HCT116 (cell line): ENCODE measurements around the gene FBN1. TPM values are rescaled to one million over a fixed set of nuclear protein-coding genes. Genes with fewer than 3 reads are reported as not detected.

Experiments
- ATAC-seq: fragments of 200-7000 bp; cut with Tn5 transposase; 2 replicates; pipeline ENCODE4 v1.9.1; 2020; ENCODE audit warnings: mild to moderate bottlenecking, moderate library complexity
- BruUV-seq: library from RNA; stranded (reverse); fragments of 400-500 nt; replicated peaks from 2 replicates; lab custom pipeline; 2021; lab: Mats Ljungman, UMichigan
- CTCF ChIA-PET: fragments of 300-600 bp; sonication (Branson Sonifier 250); formaldehyde crosslinking; loops from one replicate; lab custom pipeline; 2021; ENCODE audit warnings: antibody characterized with exemption; lab: Charles Lee
- POLR2A ChIA-PET: fragments of 300-600, 350-600 bp; sonication (Branson Sonifier 250); formaldehyde crosslinking; loops from one replicate; lab custom pipeline; 2021; ENCODE audit warnings: antibody characterized with exemption; lab: Charles Lee
- RAD21 ChIA-PET, 2 experiments: fragments of 300-600 bp; sonication (Branson Sonifier 250); formaldehyde crosslinking; loops; one replicate each; lab custom pipeline; 2023; ENCODE audit warnings: low total read pairs in 2 of 2; ENCODE audit not compliant: uncharacterized antibody in 2 of 2, unreplicated experiment in 2 of 2, low non-redundant PET in 1 of 2; lab: Charles Lee
- DNase-seq: peaks from one replicate; pipeline ENCODE4 v3.0.0-alpha.2; 2010; ENCODE audit warnings: low read depth, low spot score
- H2AFZ ChIP-seq: fragments of 200-600 bp; shearing (Covaris generic), sonication (generic); 2 replicates; pipeline ENCODE4 v1.6.1; 2017; ENCODE audit warnings: low read depth, mixed run types, mixed read lengths, antibody characterized with exemption, low read length; ENCODE audit not compliant: poor library complexity, severe bottlenecking
- H3K27ac ChIP-seq: 2 replicates; pipeline ENCODE4 v1.5.1; 2012; ENCODE audit warnings: low read depth, low read length
- H3K27me3 ChIP-seq: fragments of 200-600 bp; sonication (generic); 2 replicates; pipeline ENCODE4 v1.6.1; 2016; ENCODE audit warnings: mixed run types, low read length, mixed read lengths; ENCODE audit not compliant: insufficient read depth
- H3K36me3 ChIP-seq, 2 experiments: fragments of 200-500 bp in 1 of 2; fragments of 200-600 bp in 1 of 2; sonication (Bioruptor generic) in 1 of 2; sonication (generic) in 1 of 2; 2 replicates each; pipeline versions ENCODE4 v1.5.1 to v1.6.1; 2014 to 2016; ENCODE audit warnings: low read length in 2 of 2, inconsistent platforms in 1 of 2, mixed read lengths in 1 of 2, mixed run types in 1 of 2; ENCODE audit not compliant: insufficient read depth in 2 of 2, control insufficient read depth in 1 of 2
- H3K4me1 ChIP-seq, 2 experiments: fragments of 200-600 bp in 1 of 2; sonication (generic) in 1 of 2; 2 replicates each; pipeline versions ENCODE4 v1.5.1 to v1.6.1; 2012 to 2017; ENCODE audit warnings: low read length in 2 of 2, inconsistent platforms in 1 of 2, mild to moderate bottlenecking in 1 of 2, mixed read lengths in 1 of 2, mixed run types in 1 of 2, moderate library complexity in 1 of 2; ENCODE audit not compliant: insufficient read depth in 2 of 2, control insufficient read depth in 1 of 2
- H3K4me2 ChIP-seq: fragments of 200-600 bp; sonication (generic); 2 replicates; pipeline ENCODE4 v1.6.1; 2017; ENCODE audit warnings: mixed run types, low read length, mixed read lengths
- H3K4me3 ChIP-seq, 2 experiments: fragments of 200-600 bp in 1 of 2; sonication (generic) in 1 of 2; replicated peaks in 1 of 2; 2 replicates each; pipeline ENCODE4 v1.5.1; 2011 to 2016; ENCODE audit warnings: low read length in 2 of 2, control low read depth in 1 of 2, low read depth in 1 of 2, mild to moderate bottlenecking in 1 of 2, mixed read lengths in 1 of 2, mixed run types in 1 of 2
- H3K79me2 ChIP-seq: fragments of 200-600 bp; sonication (generic); 2 replicates; pipeline ENCODE4 v1.6.1; 2017; ENCODE audit warnings: mild to moderate bottlenecking, mixed run types, low read length, moderate library complexity, mixed read lengths; ENCODE audit not compliant: insufficient read depth
- H3K9ac ChIP-seq: fragments of 200-600 bp; sonication (generic); 2 replicates; pipeline ENCODE4 v1.6.1; 2016; ENCODE audit warnings: low read length, mixed read lengths
- H3K9me2 ChIP-seq: fragments of 200-600 bp; sonication (generic), shearing (Covaris generic); 2 replicates; pipeline ENCODE4 v1.6.1; 2017; ENCODE audit warnings: mixed run types, mild to moderate bottlenecking, moderate library complexity; ENCODE audit not compliant: insufficient read depth
- H3K9me3 ChIP-seq, 2 experiments: fragments of 200-500 bp in 1 of 2; fragments of 200-600 bp in 1 of 2; sonication (Bioruptor generic) in 1 of 2; sonication (generic) in 1 of 2; 2 replicates each; pipeline ENCODE4 v1.6.1; 2014 to 2017; ENCODE audit warnings: low read length in 2 of 2, mixed read lengths in 2 of 2, inconsistent platforms in 1 of 2, low read depth in 1 of 2, mild to moderate bottlenecking in 1 of 2, mixed run types in 1 of 2, moderate library complexity in 1 of 2; ENCODE audit not compliant: control insufficient read depth in 1 of 2, insufficient read depth in 1 of 2
- H4K20me1 ChIP-seq: fragments of 200-600 bp; sonication (generic), shearing (Covaris generic); 2 replicates; pipeline ENCODE4 v1.6.1; 2017; ENCODE audit warnings: mixed run types, mild to moderate bottlenecking, moderate library complexity; ENCODE audit not compliant: insufficient read depth
- ATF3 ChIP-seq: IDR thresholded peaks from 2 replicates; pipeline ENCODE4 v1.6.1; 2012
- EGR1 ChIP-seq: IDR thresholded peaks from 2 replicates; pipeline ENCODE4 v1.6.1; 2012; ENCODE audit warnings: low read depth
- EZH2 ChIP-seq: fragments of 200-600 bp; sonication (generic); IDR thresholded peaks from 2 replicates; pipeline ENCODE4 v1.6.1; 2017; ENCODE audit warnings: antibody characterized with exemption, mixed run types
- FOSL1 ChIP-seq: IDR thresholded peaks from 2 replicates; pipeline ENCODE4 v1.6.1; 2012; ENCODE audit warnings: low read depth
- JUND ChIP-seq: IDR thresholded peaks from 2 replicates; pipeline ENCODE4 v1.6.1; 2012
- MAX ChIP-seq: IDR thresholded peaks from 2 replicates; pipeline ENCODE4 v1.6.1; 2012
- POLR2A ChIP-seq: IDR thresholded peaks from 2 replicates; pipeline ENCODE4 v1.7.0; 2011; ENCODE audit warnings: borderline replicate concordance; ENCODE audit not compliant: insufficient read depth, insufficient read length; ENCODE audit errors: extremely low read depth
- POLR2AphosphoS5 ChIP-seq: IDR thresholded peaks from 2 replicates; pipeline ENCODE4 v1.6.1; 2011; ENCODE audit warnings: mild to moderate bottlenecking, low read depth, low read length, moderate library complexity
- RAD21 ChIP-seq: IDR thresholded peaks from 2 replicates; pipeline ENCODE4 v1.6.1; 2012; ENCODE audit warnings: low read depth, mild to moderate bottlenecking
- SP1 ChIP-seq: IDR thresholded peaks from 2 replicates; pipeline ENCODE4 v1.6.1; 2012; ENCODE audit warnings: low read depth
- SRF ChIP-seq: IDR thresholded peaks from 2 replicates; pipeline ENCODE4 v1.6.1; 2012; ENCODE audit warnings: low read depth
- TCF7L2 ChIP-seq: IDR thresholded peaks from 2 replicates; pipeline ENCODE4 v1.7.0; 2011; ENCODE audit warnings: borderline replicate concordance, inconsistent platforms; ENCODE audit not compliant: insufficient read depth, insufficient read length; ENCODE audit errors: extremely low read depth
- YY1 ChIP-seq: IDR thresholded peaks from 2 replicates; pipeline ENCODE4 v1.6.1; 2011; ENCODE audit warnings: low read length, low read depth, moderate library complexity, mild to moderate bottlenecking; ENCODE audit not compliant: insufficient replicate concordance; ENCODE audit errors: extremely low read depth
- ZBTB33 ChIP-seq: IDR thresholded peaks from 2 replicates; pipeline ENCODE4 v1.6.1; 2011; ENCODE audit warnings: mild to moderate bottlenecking, low read length, moderate library complexity; ENCODE audit not compliant: insufficient replicate concordance; ENCODE audit errors: extremely low read depth
- ZNF274 ChIP-seq: fragments of 200-500 bp; sonication (Bioruptor generic); IDR thresholded peaks from 2 replicates; pipeline ENCODE4 v1.6.1; 2014; ENCODE audit warnings: mild to moderate bottlenecking, low read depth, low read length, inconsistent platforms
- intact Hi-C: fragments of 100-400 bp; cut with micrococcal nuclease; formaldehyde crosslinking; loops from 2 replicates; pipeline ENCODE4 v1.10.0; 2022
- total RNA-seq: library from RNA; stranded (reverse); gene quantifications from one replicate; pipeline ENCODE4 v1.2.1, GENCODE V29; 2021; ENCODE audit not compliant: unreplicated experiment

The FBN1 gene
- total RNA-seq, 1 experiment from 2014 or later = 1.7 TPM

GRCh38 chr15:48653913-48654670, 8.6 kb upstream of the FBN1 start:
- Histone ChIP-seq H3K4me3 (no peak overlapping the region), H3K27me3 (no peaks in the 10 kb centered on the region), H3K9ac (no peak overlapping the region), H4K20me1 (no peaks in the 10 kb centered on the region), H2AFZ (no peak overlapping the region), H3K79me2 (no peaks in the 10 kb centered on the region), H3K4me2 (no peak overlapping the region), H3K9me2 (no peaks in the 10 kb centered on the region; the same call in 1 of the 2 replicates), H3K9me3 (no peaks in the 10 kb centered on the region), H3K27ac (no peak overlapping the region), H3K36me3 (no peaks in the 10 kb centered on the region), H3K4me1 (no peaks in the 10 kb centered on the region)
- ATAC-seq = no peak
- BruUV-seq = no TSS peak
- DNase-seq = no peak
- ChIA-PET CTCF (no interaction called here), RAD21 (no interaction called here), POLR2A (no interaction called here)
- TF ChIP-seq TCF7L2 (no peak), ATF3 (no peak), JUND (no peak), FOSL1 (no peak), SP1 (no peak)
- intact Hi-C loops = no loop called here

- BruUV-seq = no TSS peak
- Histone ChIP-seq H3K9me3 (no peaks in the 10 kb centered on the region), H3K79me2 (no peaks in the 10 kb centered on the region), H2AFZ (no peak overlapping the region), H3K4me1 (no peaks in the 10 kb centered on the region), H4K20me1 (no peaks in the 10 kb centered on the region), H3K36me3 (no peaks in the 10 kb centered on the region), H3K4me3 (no peak overlapping the region), H3K27ac (no peak overlapping the region), H3K4me2 (no peak overlapping the region), H3K9ac (no peak overlapping the region), H3K9me2 (no peaks in the 10 kb centered on the region; the same call in 1 of the 2 replicates), H3K27me3 (no peaks in the 10 kb centered on the region)
- POLR2A ChIA-PET = no interaction called here
- CTCF ChIA-PET = no interaction called here
- RAD21 ChIA-PET = no interaction called here
- ATAC-seq (no peak), DNase-seq (no peak)
- intact Hi-C loops = no loop called here
- TF ChIP-seq SP1 (no peak), EZH2 (no peak), RAD21 (no peak), YY1 (no peak), ZBTB33 (no peak), JUND (no peak), FOSL1 (no peak), MAX (no peak), POLR2A (no peak), EGR1 (no peak), SRF (no peak), POLR2AphosphoS5 (no peak), ZNF274 (no peak)
Measured at GRCh38 chr15:48653216-48653615, 7.7 kb upstream of the FBN1 start.
